Thyroid gland (tissue), 4 donors: ENCODE data around the gene WDR93.

Experiments used
- CTCF ChIP-seq, 6 experiments: fragments of 200-600 bp in 3 of 6; fragments of 450-650 bp in 3 of 6; sonication (generic) in 3 of 6; IDR thresholded peaks; one replicate each; pipeline ENCODE4 v1.5.1; 2016 to 2019; ENCODE audit warnings: antibody characterized with exemption in 6 of 6, mild to moderate bottlenecking in 2 of 6, inconsistent platforms in 1 of 6, moderate library complexity in 1 of 6
- POLR2A ChIP-seq, 2 donors: fragments of 450-650 bp; IDR thresholded peaks; one replicate each; pipeline ENCODE4 v1.6.1; 2017; ENCODE audit warnings: antibody characterized with exemption in 2 of 2, mild to moderate bottlenecking in 2 of 2, moderate library complexity in 1 of 2

GRCh38 chr15:89747708-89748682 is 57.4 kb downstream of the WDR93 start:
- no peak for TF ChIP-seq CTCF (IDR thresholded peaks at IDR 0.05)
- TF ChIP-seq POLR2A (IDR thresholded peaks at IDR 0.05), result no peak
